GM21447 (cell line): ENCODE results near the gene APH1B.

Experiments
- ATAC-seq: cut with Tn5 transposase; IDR thresholded peaks from one replicate; pipeline ENCODE4 v1.9.1; 2021; ENCODE audit not compliant: unreplicated experiment

Gene APH1B

DNA sequence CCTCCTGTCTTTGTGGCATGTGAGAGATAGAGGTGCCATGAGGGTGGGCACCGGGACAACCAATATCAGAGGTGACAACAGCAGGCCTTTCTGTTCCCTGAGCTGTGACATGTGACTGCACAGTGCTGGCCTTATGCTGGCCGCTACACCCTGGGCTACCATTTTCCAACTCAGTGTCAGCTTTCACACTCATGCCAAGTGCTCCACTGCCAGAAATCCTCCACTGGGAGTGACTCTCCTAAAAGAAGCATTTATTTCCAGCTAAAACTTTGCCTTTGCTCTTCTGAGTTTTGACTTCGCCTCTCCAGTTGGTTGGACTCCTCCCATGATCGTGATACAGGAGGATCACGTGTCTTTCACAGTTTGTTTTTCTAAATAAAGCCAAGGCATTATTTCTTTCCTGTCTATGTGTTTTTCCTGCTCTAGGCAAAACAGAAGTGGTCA is 72.8 kb downstream of the APH1B start:
- no peak for ATAC-seq

DNA sequence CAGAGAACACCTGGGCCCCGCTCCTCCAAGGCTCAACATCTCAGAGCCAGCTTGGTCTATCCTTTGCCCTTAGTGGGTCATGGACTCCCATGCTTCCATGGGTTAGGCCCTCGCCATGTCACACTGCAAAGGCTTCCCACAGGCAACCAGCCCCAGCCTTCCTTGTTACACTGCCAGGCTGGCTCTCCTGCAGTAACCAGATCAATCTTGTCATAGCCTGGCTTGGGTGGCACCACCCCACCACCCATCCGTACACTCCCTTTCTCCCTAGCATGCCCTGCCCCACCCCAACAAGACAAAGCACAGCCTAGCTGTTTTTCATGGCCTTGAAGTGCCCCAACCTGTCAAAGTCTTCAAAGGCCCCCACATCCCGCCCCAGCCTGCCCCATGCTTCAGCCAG is 73.8 kb downstream of the APH1B start:
- no peak for ATAC-seq

DNA sequence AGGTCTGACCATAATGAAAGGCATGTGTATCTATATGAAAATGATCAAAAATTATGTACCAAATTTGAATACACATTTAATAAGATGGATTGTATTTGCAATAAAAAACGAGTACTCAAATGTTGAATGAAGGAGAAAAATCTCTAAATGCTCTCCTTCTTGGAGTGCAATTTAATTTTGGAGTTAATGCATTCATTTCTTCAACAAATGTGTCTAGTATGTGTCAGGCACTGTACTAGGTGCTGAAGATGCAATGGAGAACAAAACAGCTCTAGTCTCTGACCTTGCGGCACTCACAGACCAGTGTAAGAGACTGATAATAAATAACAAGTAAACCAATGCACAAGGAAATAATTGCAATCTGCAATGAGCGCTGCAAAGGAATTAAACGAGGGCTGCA is 75.4 kb downstream of the APH1B start:
- no peak for ATAC-seq

GRCh38 chr15:63353261-63353660 is 75.9 kb downstream of the APH1B start:
- no peak for ATAC-seq

GRCh38 chr15:63353887-63354286 is 76.5 kb downstream of the APH1B start:
- ATAC-seq: no peak

DNA sequence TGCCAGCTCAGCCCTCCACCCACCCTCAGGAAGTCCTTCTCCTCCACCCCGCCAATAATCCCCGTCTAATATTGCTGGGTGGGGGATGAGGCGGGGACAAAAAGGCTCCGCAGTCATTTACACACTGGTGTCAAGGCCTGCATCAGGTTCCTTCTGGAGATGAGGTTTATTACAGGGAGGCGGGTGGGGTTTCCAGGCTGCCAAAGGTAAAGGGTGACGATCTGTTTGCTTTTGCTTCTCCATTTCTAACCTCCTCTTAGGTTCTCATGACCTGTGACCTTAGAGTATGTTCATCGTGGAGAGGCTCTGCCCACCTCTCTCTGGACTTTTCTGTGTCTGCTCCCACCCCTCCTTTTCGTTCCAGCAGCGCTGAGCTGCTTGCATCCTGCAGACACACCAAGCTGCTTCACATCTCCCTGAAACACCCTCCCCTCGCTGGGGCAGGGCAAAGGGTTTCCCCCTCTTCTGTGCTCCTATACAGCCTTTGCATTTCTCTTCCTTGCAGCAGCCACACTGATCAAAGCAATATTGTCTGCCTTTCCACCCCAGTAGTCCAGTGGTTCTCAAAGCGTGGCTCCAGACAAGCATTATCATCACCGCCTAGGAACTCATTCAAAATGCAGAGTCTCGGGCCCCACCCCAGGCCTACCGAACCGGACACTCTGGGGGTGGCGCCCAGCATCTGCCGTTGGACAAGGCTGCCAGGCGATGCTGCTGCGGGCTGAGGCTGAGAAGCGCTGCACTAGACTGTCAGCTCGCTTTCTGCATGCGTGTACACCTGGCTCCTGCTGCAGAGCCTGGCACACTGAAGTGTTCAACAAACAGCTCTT is 77.6 kb downstream of the APH1B start:
- no peak for ATAC-seq

GRCh38 chr15:63357061-63357460 is 79.7 kb downstream of the APH1B start:
- ATAC-seq: no peak

DNA sequence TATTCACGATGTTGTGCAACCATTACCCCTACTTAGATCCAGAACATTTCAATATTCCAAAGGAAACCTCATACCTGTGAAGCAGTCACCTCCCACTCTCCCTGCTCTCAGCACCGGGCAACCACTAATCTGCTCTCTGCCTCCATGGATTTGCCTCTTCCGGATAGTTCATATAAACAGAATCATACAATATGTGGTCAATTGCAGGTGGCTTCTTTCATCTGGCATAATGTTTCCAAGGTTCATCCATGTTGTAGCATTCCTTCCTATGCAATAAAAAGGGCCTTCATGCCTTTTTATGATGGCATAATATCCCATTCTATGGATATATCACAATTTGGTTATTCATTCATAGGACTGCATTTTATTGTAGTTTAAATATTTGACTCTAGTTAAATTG is 80.3 kb downstream of the APH1B start:
- no peak for ATAC-seq

- ATAC-seq: no peak
Measured at GRCh38 chr15:63358241-63359029, 81.0 kb downstream of the APH1B start.
